ENCODE results near the gene DDIT3. TPM values are rescaled to one million over a fixed set of nuclear protein-coding genes. Genes with fewer than 3 reads are reported as not detected.

Gene DDIT3
- total and polyA plus RNA-seq, 4 donors = 31.0 to 74.7 (median 51.4) TPM

DNA sequence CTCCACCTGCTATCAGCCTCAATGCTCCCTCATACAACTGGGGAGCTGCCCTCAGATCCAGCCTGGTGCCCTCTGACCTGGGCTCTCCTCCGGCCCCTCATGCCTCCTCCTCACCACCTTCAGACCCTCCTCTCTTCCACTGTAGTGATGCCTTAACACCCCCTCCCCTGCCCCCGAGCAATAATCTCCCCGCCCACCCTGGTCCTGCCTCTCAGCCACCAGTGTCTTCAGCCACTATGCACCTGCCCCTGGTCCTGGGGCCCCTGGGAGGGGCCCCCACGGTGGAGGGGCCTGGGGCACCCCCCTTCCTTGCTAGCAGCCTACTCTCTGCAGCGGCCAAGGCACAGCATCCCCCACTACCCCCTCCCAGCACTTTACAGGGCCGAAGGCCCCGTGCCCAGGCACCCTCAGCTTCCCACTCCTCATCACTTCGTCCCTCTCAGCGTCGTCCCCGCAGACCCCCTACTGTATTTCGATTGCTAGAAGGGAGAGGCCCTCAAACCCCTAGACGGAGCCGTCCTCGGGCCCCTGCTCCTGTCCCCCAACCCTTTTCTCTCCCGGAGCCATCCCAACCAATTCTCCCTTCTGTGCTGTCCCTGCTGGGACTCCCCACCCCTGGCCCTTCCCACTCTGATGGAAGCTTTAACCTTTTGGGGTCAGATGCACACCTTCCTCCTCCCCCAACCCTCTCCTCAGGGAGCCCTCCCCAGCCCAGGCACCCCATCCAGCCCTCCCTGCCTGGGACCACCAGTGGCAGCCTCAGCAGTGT lies 5.5 kb upstream of the DDIT3 start:
- no peak for ATAC-seq (ENCODE audit: insufficient read depth, low FRiP score)
- 89 to 90% methylated on average over 14 to 16 of the region's 16 CpGs for WGBS, 2 donors

DNA sequence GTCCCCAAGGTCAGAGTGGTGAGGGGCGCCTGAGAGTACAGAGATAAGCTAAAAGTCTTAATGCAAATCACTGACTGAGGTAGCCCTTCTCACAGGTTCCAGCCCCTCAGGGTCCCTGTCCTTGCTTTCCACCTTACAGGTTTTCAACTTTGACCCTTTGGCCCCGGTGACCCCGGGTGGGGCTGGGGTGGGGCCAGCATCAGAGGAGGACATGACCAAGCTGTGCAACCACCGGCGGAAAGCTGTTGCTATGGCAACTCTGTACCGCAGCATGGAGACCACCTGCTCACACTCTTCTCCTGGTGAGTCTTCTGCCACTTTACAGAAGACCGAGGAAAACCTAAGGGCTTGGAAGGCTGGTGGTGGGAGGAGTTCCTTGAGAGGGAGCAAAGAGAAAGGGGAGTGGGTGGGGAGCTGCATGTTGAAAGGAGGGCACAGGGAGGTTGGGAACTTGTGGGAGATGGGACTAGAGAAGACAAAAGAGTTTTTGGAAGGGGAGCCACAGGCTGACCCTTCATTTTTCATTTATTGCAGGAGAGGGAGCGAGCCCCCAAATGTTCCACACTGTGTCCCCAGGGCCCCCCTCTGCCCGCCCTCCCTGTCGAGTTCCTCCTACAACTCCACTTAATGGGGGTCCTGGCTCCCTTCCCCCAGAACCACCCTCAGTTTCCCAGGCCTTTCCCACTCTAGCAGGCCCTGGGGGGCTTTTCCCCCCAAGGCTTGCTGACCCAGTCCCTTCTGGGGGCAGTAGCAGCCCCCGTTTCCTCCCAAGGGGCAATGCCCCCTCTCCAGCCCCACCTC lies 4.7 kb upstream of the DDIT3 start:
- Histone ChIP-seq H3K9me3 (ENCODE audit: control insufficient read depth in 4 of 4, insufficient read depth in 3 of 4, low read length in 3 of 4) (no peaks in the 10 kb centered on the region), H3K36me3 (ENCODE audit: control insufficient read depth in 4 of 4, insufficient read depth in 4 of 4, low read length in 4 of 4) (peaks cover 12 to 53% (median 19%) of the 10 kb centered on the region in 4 donors), H3K4me3 (no peak overlapping the region), H3K27me3 (ENCODE audit: control insufficient read depth in 3 of 3, insufficient read depth in 3 of 3, low read length in 2 of 3) (no peaks in the 10 kb centered on the region), H3K27ac (ENCODE audit: low read depth in 1 of 2, low read length in 1 of 2) (peak overlapping the region in 1 of 2 donors; percentile 55), H3K9ac (ENCODE audit: insufficient read depth in 1 of 2, low read length in 2 of 2) (peak overlapping the region in 1 of 2 donors; percentile 26), H3K4me1 (ENCODE audit: control insufficient read depth in 5 of 5, insufficient read depth in 5 of 5, low read length in 5 of 5) (peaks cover 0 to 31% (median 20%) of the 10 kb centered on the region in 5 donors)
- 71 to 78% methylated on average over 11 of the region's 11 CpGs for WGBS, 2 donors
- TF ChIP-seq, protein P1, sequence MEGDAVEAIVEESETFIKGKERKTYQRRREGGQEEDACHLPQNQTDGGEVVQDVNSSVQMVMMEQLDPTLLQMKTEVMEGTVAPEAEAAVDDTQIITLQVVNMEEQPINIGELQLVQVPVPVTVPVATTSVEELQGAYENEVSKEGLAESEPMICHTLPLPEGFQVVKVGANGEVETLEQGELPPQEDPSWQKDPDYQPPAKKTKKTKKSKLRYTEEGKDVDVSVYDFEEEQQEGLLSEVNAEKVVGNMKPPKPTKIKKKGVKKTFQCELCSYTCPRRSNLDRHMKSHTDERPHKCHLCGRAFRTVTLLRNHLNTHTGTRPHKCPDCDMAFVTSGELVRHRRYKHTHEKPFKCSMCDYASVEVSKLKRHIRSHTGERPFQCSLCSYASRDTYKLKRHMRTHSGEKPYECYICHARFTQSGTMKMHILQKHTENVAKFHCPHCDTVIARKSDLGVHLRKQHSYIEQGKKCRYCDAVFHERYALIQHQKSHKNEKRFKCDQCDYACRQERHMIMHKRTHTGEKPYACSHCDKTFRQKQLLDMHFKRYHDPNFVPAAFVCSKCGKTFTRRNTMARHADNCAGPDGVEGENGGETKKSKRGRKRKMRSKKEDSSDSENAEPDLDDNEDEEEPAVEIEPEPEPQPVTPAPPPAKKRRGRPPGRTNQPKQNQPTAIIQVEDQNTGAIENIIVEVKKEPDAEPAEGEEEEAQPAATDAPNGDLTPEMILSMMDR (IDR thresholded peaks at IDR 0.05; ENCODE audit: control extremely low read depth, extremely low read depth) = no peak
- DNase-seq = no peak
- ATAC-seq (ENCODE audit: insufficient read depth, low FRiP score) = no peak

More for the DNA sequence above, 5.5 kb upstream of the DDIT3 start:
- no peak overlapping the region for H3K4me3 ChIP-seq
- H3K9me3 ChIP-seq (ENCODE audit: control insufficient read depth in 4 of 4, insufficient read depth in 3 of 4, low read length in 3 of 4) = no peaks in the 10 kb centered on the region
- no peak overlapping the region for H3K9ac ChIP-seq (ENCODE audit: insufficient read depth in 1 of 2, low read length in 2 of 2)
- H3K27ac ChIP-seq (ENCODE audit: low read depth in 1 of 2, low read length in 1 of 2) = no peak overlapping the region
- peaks cover 0 to 31% (median 20%) of the 10 kb centered on the region in 5 donors for H3K4me1 ChIP-seq (ENCODE audit: control insufficient read depth in 5 of 5, insufficient read depth in 5 of 5, low read length in 5 of 5)
- TF ChIP-seq, protein P1 (IDR thresholded peaks at IDR 0.05; ENCODE audit: control extremely low read depth, extremely low read depth) = no peak
- H3K36me3 ChIP-seq (ENCODE audit: control insufficient read depth in 4 of 4, insufficient read depth in 4 of 4, low read length in 4 of 4) = peaks cover 20 to 59% (median 27%) of the 10 kb centered on the region in 4 donors
- DNase-seq = no peak
- H3K27me3 ChIP-seq (ENCODE audit: control insufficient read depth in 3 of 3, insufficient read depth in 3 of 3, low read length in 2 of 3) = no peaks in the 10 kb centered on the region

DNA sequence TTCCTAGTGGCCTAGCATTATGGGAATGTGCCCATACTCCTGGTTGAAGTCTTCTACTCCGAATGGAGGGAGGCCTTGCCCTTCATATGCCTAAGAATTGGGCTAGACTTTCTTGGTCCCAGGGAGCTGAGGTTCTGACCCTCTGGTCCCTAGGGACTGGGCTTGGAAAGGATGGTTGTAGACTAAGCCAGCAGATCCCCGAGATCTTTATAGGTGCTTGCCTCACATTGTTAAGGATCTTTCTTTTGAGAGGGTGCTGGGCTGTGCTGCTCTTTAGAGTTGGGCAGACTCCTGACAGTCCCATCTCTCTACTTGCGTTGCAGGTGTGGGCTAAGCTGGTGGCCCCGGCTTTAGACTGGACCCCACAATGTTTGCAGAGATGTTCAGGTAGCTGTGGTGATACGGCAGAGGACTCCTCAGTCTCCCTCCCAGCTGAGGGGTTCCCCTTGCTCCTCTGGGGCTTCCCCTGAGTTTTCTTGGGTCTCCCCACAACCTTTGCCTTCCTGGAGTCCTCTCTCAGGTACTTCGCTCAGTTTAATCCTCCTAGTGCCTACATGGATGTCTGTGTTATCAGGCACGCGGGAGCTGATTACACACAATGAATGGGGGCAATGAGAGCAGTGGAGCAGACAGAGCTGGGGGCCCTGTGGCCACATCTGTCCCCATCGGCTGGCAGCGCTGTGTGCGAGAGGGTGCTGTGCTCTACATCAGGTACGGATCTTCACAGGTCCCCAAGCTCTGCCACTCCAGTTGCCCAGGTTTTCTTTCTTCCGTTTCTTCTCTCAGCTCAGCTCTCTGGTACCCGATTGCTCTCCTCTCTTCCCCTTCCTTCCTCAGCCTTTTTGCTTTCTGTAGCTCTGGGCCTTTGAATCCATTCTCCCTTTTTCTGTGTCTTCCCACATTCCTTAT lies 3.6 kb upstream of the DDIT3 start:
- 68 to 75% methylated on average over 14 of the region's 14 CpGs for WGBS, 2 donors
- DNase-seq (no peak), ATAC-seq (ENCODE audit: insufficient read depth, low FRiP score) (no peak)
- H3K9ac ChIP-seq (ENCODE audit: insufficient read depth in 1 of 2, low read length in 2 of 2) = peak overlapping the region; percentile 60 to 89
- H3K9me3 ChIP-seq (ENCODE audit: control insufficient read depth in 4 of 4, insufficient read depth in 3 of 4, low read length in 3 of 4) = no peaks in the 10 kb centered on the region
- TF ChIP-seq, protein P1 (IDR thresholded peaks at IDR 0.05; ENCODE audit: control extremely low read depth, extremely low read depth) = no peak
- H3K36me3 ChIP-seq (ENCODE audit: control insufficient read depth in 4 of 4, insufficient read depth in 4 of 4, low read length in 4 of 4) = peaks cover 12 to 46% (median 17%) of the 10 kb centered on the region in 4 donors
- H3K4me1 ChIP-seq (ENCODE audit: control insufficient read depth in 5 of 5, insufficient read depth in 5 of 5, low read length in 5 of 5) = peaks cover 0 to 40% (median 26%) of the 10 kb centered on the region in 5 donors
- H3K27me3 ChIP-seq (ENCODE audit: control insufficient read depth in 3 of 3, insufficient read depth in 3 of 3, low read length in 2 of 3) = no peaks in the 10 kb centered on the region
- peak overlapping the region; percentile 59 for H3K4me3 ChIP-seq
- H3K27ac ChIP-seq (ENCODE audit: low read depth in 1 of 2, low read length in 1 of 2) = peak overlapping the region; percentile 60 to 77

All from lung (tissue), 12 donors.